NCI-H2196 treated with DMSO at 0.1 percent for 48 hours (cell line): ENCODE data around the gene SLC19A1.

Experiments used
- DNase-seq: peaks from one replicate; lab custom pipeline; 2025; ENCODE audit not compliant: unreplicated experiment; lab: John Stamatoyannopoulos, UW

SLC19A1 gene

DNA sequence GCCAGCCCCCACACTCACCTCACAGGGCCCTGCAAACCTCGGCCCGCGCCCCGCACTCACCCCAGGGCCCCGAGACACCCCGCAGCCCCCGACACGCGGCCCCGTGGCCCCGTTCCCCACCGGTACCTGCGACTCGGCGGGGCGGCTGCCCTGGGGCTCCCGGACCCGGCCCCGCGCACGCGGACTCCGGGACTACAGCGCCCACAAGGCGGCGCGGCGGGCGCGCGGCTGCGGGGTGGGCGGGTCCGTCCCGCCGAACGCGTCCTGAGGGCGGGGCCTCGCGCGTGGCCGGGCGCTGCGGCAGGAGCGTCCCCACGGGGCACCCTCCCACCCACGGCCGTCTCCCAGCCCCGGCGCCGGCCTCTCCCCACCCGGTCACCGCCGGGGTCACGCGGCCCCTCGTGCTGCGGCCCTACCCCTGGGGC lies at the start of gene SLC19A1:
SLC19A1 (minus strand) TSS at position 199 of the 425 bp plus-strand sequence. CDS start 4,481 bp downstream, outside the sequence.
- DNase-seq, result peak; percentile 17

GRCh38 chr21:45591619-45592207 lies 49.5 kb upstream of the SLC19A1 start:
- DNase-seq, result no peak

GRCh38 chr21:45590726-45591618 lies 48.7 kb upstream of the SLC19A1 start:
- no peak for DNase-seq

- no peak for DNase-seq
These were observed 48.0 kb upstream of the SLC19A1 start for GRCh38 chr21:45590246-45590725.

GRCh38 chr21:45589686-45590245 lies 47.5 kb upstream of the SLC19A1 start:
- DNase-seq, result no peak

GRCh38 chr21:45588871-45589491 lies 46.7 kb upstream of the SLC19A1 start:
- no peak for DNase-seq

- DNase-seq, result no peak
These were observed 46.0 kb upstream of the SLC19A1 start for GRCh38 chr21:45588086-45588825.

DNA sequence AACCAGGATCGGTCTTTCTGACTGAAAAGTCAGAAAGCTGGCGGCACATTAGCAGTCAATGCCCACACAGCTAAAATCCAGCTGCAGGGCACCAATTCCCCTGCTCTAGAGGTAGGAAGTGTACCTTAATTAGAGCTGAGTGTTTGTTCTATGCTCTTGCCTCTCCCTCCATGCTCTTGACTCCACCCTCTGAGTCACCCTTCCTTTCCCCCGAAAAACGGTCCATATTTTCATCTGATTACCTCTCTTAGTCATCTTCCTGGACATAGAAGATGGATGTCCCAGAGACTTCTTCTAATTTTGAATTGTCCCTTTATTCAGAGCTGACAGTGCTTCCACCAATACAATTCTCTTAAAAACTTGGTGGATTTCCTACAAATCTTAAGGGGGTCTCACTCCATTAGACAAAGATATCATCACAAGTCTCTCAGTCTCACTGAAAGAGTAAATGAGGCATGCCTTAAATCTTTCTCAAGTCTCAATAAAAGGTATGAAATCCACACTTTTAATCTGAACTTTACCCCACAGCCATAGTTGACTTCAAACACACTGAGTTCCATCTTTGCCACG lies 44.1 kb upstream of the SLC19A1 start:
- no peak for DNase-seq

- no peak for DNase-seq
These were observed 42.5 kb upstream of the SLC19A1 start for GRCh38 chr21:45584786-45585185.

GRCh38 chr21:45583831-45584509 lies 41.7 kb upstream of the SLC19A1 start:
- DNase-seq, result no peak

DNA sequence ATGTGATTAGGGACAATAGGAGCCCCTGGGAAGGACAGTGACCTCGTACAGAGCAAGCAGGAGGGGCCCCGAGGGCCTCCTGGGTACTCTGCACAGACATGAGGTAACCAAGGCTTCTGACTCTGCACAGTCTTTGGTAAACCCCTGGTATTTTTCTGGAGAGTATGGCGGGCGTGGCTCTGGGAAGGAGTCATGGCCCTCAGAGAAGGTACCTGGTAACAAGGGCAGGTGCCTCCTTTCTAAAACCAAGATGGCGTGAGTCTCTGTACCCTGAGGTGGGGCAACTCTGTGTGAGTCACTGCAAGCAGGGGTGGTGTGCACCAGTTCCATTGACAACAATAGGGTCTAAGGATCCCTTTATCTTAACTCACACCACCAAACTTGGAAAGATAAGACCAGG lies 39.9 kb upstream of the SLC19A1 start:
- no peak for DNase-seq

GRCh38 chr21:45581322-45581712 lies 39.1 kb upstream of the SLC19A1 start:
- DNase-seq, result no peak

DNA sequence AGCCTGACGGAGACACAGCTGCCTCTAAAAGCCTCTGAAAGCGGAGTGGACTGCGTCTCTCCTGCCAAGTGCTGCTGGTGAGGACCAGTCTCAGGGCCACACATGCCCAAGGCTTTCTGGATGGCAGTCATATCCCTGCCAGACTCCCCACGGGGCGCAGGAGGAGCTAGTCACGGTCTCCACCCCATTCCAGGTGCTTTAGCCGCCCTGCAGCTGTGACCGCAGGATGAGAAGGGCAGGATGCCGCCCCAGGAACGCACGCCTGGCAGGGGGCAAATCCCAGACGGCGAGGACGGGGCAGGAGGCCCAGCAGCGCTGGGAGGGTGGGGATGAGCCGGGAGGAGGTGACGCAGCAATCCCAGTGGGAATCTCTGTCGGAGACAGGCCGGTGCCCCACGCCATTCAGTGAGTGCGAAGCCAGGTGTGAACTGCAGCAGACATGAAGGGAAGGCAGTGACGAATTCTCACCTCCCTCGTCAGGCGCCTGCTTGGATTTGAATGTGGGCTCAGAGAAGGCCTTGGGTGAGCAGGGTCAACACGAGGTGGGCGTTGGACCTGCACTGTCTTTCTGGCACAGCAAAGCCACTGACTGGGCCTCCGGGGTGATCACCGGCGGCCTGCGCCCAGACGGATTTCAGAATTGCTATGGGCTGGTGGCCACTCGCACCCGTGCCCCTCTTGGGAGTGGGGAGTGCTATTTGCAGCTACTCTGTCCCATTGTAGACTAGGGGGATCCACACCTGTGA lies 38.5 kb upstream of the SLC19A1 start:
- DNase-seq, result no peak

GRCh38 chr21:45580181-45580575 lies 37.9 kb upstream of the SLC19A1 start:
- DNase-seq, result no peak

GRCh38 chr21:45579383-45580180 lies 37.3 kb upstream of the SLC19A1 start:
- no peak for DNase-seq

- no peak for DNase-seq
These were observed 36.7 kb upstream of the SLC19A1 start for GRCh38 chr21:45578811-45579381.

GRCh38 chr21:45578176-45578801 lies 36.0 kb upstream of the SLC19A1 start:
- peak; percentile 40 for DNase-seq

DNA sequence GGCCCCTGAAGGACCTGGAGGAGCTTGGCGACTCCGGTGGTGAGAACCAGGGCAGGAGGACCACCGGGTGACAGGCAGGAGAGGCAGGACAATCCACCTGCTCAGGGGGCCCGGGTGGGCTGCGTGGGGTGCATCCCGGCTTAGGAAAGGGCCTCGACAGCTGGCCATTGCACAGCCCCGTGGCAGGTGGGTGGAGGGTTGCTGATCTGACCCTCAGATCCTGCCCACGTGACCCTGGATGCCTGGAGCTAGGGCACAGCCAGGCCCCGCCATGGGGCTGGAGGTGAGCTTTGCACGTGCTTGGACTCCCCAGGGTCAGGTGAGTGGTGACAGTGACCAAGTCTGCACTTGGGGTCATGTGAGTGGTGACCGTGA lies 35.5 kb upstream of the SLC19A1 start:
- no peak for DNase-seq
